IPS-20b (cell line): Measurements from ENCODE around the gene PRPF8.

ENCODE experiments used
- H3K27ac ChIP-seq: one replicate; pipeline ENCODE4 v1.5.1; 2013; ENCODE audit warnings: low read length
- H3K27me3 ChIP-seq: 2 replicates; pipeline ENCODE4 v1.6.1; 2013; ENCODE audit warnings: mild to moderate bottlenecking, low read length, inconsistent platforms; ENCODE audit not compliant: insufficient read depth
- H3K36me3 ChIP-seq: 2 replicates; pipeline ENCODE4 v1.6.1; 2013; ENCODE audit warnings: low read depth, mild to moderate bottlenecking, inconsistent platforms, low read length, moderate library complexity; ENCODE audit not compliant: insufficient read depth
- H3K4me1 ChIP-seq: 2 replicates; pipeline ENCODE4 v1.6.1; 2013; ENCODE audit warnings: mild to moderate bottlenecking, control low read depth, inconsistent platforms, low read length, moderate library complexity; ENCODE audit not compliant: insufficient read depth
- H3K4me3 ChIP-seq: 2 replicates; pipeline ENCODE4 v1.5.1; 2013; ENCODE audit warnings: mild to moderate bottlenecking, low read length, inconsistent platforms
- H3K9ac ChIP-seq: 2 replicates; pipeline ENCODE4 v1.6.1; 2013; ENCODE audit warnings: low read depth, mild to moderate bottlenecking, inconsistent platforms, low read length, moderate library complexity
- H3K9me3 ChIP-seq: 2 replicates; pipeline ENCODE4 v1.6.1; 2013; ENCODE audit warnings: mild to moderate bottlenecking, low read depth, low read length, inconsistent platforms; ENCODE audit not compliant: insufficient read depth

PRPF8 gene

DNA sequence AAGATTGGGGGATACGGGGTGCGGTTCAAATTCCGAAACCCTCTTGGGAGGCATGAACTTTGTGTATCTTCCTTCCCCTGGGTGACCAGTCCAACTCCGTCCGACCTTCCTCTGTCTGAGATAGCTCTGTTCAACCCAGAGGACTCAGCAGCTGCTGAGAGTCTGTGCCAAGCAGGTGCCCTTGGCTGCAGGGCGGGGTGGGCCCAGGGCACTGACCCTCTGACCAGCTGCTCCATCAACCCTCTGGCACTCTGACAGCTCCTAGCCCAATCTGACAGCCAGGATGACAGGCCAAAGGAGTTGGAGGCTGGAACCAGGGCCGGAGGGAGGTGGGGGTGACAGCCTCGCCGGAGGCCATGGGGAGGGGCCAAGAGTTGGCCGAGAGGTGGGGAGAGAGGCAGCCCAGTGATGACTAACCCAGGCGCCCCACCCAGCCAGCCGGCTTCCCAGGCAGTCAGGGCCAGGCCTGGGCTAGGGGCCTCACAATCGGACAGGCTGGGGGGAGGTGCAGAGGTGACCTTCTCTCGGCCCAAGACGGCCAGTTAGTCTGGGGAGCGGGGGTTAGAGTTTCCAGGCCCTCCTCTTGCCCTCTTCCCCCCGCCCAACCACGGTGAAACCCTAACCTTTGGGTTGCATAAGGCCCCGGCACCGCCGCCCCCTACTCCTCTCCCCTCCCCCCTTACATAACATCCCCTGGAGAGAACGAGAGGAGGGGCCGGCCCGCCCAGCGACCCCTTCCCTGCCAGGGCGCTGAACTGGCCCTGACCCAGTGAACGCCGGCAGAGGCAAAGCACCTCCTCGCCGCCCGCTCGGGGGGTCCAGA, 30.5 kb upstream of the PRPF8 start:
- H3K4me3 ChIP-seq = peak overlapping the region; percentile 77
- H3K9me3 ChIP-seq = no peaks in the 10 kb centered on the region
- peak overlapping the region; percentile 31; the same call in 1 of the 2 replicates for H3K9ac ChIP-seq
- H3K4me1 ChIP-seq = peaks cover 21% of the 10 kb centered on the region
- H3K27ac ChIP-seq = no peak overlapping the region
- H3K27me3 ChIP-seq = peaks cover 10% of the 10 kb centered on the region; the same call in 1 of the 2 replicates
- H3K36me3 ChIP-seq = peaks cover 16% of the 10 kb centered on the region

DNA sequence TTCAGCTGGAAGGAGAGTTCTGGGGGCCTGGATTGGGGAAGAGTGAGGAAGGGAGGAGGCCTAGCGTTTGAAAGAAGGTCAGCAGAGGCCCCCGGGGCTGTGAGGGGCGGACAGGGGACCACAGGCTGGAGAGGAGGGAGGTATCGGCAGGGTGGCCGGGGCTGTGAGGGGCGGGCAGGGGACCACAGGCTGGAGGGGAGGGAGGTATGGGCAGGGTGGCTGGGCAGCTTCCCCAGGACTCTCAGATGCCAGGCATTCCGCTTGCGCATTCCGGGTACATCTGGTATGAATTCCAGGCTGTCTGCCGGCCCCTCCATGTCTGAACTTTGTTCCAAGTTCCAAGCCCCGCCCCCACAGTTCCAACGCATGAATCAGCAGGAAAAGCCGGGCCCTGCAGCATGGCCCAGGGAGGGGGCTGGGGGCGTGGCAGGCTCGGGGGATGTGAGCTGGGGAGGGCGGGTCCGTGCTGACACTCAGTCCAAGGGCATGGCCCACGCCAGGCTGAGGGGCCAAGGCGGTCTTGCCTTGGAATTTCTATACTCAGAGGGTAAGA, 29.8 kb upstream of the PRPF8 start:
- peak overlapping the region; percentile 77 for H3K4me3 ChIP-seq
- no peak overlapping the region for H3K27ac ChIP-seq
- H3K9me3 ChIP-seq = no peaks in the 10 kb centered on the region
- peaks cover 16% of the 10 kb centered on the region for H3K36me3 ChIP-seq
- H3K27me3 ChIP-seq = peaks cover 12% of the 10 kb centered on the region; the same call in 1 of the 2 replicates
- peak overlapping the region; percentile 78; the same call in 1 of the 2 replicates for H3K9ac ChIP-seq
- peaks cover 21% of the 10 kb centered on the region for H3K4me1 ChIP-seq

DNA sequence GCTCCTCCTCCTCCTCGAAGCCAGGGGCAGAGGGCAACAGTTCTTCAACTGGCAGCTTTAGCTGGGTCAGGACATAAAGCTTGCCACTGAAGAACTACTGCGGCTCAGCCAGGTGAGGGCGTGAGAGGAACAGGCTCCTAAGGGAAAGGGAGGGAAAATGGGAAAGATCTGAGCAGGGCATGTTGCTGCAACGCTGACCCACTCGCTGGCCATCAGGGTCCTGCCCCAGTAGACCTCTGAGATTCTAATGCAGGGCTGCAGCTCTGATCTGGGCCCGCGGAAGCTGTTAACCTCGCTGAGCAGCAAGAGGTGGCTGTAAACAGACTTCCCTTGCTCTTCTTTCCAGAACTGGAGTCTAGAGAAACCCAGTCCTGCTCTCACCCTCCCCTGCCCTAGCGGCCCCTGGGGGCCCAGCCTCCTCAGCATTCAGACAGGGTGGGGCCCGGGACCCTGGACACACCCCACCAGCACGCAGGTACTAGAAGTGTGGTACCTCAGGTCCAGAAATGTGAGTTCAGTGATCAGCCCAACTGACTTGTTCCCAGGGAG, 29.3 kb upstream of the PRPF8 start:
- Histone ChIP-seq H3K9me3 (no peaks in the 10 kb centered on the region), H3K4me1 (peaks cover 21% of the 10 kb centered on the region), H3K27me3 (peaks cover 17% of the 10 kb centered on the region; the same call in 1 of the 2 replicates), H3K36me3 (peaks cover 16% of the 10 kb centered on the region), H3K27ac (no peak overlapping the region), H3K4me3 (peak overlapping the region; percentile 77), H3K9ac (peak overlapping the region; percentile 78; the same call in 1 of the 2 replicates)

DNA sequence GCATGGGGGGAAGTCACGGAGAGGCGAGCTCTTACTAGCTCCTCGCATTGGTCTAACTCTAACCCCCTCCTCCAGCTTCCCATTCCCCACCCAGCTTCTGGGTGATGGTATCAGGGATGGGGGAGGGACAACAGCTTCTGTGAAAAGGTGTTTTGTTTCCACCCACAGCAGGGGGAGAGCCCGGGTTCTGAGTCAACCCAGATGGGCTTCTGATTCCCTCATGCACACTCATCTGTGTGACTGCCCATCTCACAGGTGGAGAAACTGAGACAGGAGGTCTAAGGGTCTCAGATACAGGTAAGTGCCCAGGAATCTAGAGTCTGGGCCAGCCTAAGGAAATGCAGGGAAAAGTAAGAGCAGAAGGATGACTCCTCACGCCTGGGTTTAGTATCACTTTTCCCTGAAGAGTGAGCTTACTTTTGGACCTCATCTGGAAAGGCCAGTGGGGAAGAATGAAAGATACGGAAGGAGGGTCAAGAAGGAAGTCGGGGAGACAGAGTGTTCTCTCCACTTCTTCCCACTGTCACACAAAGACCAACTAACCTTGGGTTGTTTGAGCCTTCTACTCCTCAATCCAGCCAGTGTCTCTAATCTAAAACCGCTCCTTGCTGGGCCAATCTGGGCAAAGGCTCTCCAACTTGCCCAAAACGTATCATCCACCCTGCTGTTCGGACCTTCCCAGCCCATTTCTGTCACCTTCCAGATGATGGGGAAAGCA, 28.7 kb upstream of the PRPF8 start:
- Histone ChIP-seq H3K4me3 (no peak overlapping the region; the same call in 1 of the 2 replicates), H3K9me3 (no peaks in the 10 kb centered on the region), H3K9ac (peak overlapping the region; percentile 78; the same call in 1 of the 2 replicates), H3K27me3 (peaks cover 17% of the 10 kb centered on the region; the same call in 1 of the 2 replicates), H3K4me1 (peaks cover 21% of the 10 kb centered on the region), H3K36me3 (peaks cover 16% of the 10 kb centered on the region), H3K27ac (no peak overlapping the region)

- Histone ChIP-seq H3K27ac (no peak overlapping the region), H3K9ac (no peak overlapping the region)
Measured at GRCh38 chr17:1712271-1712670, 27.6 kb upstream of the PRPF8 start.

GRCh38 chr17:1711804-1712203, 27.1 kb upstream of the PRPF8 start:
- Histone ChIP-seq H3K27me3 (peaks cover 17% of the 10 kb centered on the region; the same call in 1 of the 2 replicates), H3K4me3 (no peak overlapping the region), H3K27ac (no peak overlapping the region), H3K36me3 (peaks cover 16% of the 10 kb centered on the region), H3K9me3 (no peaks in the 10 kb centered on the region), H3K9ac (no peak overlapping the region), H3K4me1 (peaks cover 18% of the 10 kb centered on the region)

More at GRCh38 chr17:1712271-1712670, 27.6 kb upstream of the PRPF8 start:
- Histone ChIP-seq H3K36me3 (peaks cover 16% of the 10 kb centered on the region), H3K4me3 (no peak overlapping the region), H3K27me3 (peaks cover 17% of the 10 kb centered on the region; the same call in 1 of the 2 replicates), H3K9me3 (no peaks in the 10 kb centered on the region), H3K4me1 (peaks cover 18% of the 10 kb centered on the region)

DNA sequence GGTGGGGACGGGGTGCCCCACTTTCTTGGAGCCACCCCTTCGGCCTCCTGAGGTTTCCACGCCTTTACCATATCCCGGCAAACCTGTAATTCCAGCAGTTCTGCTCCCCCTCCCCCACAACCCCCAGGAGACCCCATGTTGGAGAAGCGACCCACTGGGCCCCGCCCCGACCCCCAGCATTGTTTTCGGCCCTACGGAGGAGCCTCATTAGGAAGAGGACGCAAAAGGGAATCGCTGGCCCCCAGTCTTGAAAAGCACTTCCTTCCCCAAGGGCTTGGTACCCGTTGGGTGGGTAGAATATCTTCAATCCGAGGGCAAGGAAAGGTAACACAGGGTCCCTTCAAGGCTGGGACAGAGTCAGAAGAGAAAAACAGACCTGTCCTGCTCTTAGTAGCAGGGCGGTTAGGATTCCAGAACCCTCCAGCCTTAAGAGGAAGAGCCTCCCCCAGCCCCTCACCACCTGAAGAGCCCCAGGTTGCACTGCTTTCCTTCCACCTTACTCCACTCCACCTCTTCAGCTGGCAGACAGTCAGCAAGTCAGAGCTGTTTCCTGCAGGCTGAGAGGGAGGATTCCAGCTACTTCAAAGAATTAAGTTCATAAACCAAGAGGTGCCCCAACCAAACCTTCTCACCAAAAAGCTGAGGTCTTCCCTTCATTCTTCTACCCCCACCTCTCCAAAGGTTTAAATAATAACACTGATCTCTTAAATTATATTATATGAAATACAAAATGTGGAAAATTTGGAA, 26.3 kb upstream of the PRPF8 start:
- peak overlapping the region; percentile 11; the same call in 1 of the 2 replicates for H3K9ac ChIP-seq
- H3K4me3 ChIP-seq = peak overlapping the region; percentile 75
- H3K36me3 ChIP-seq = peaks cover 16% of the 10 kb centered on the region
- no peak overlapping the region for H3K27ac ChIP-seq
- no peaks in the 10 kb centered on the region for H3K9me3 ChIP-seq
- H3K4me1 ChIP-seq = peaks cover 18% of the 10 kb centered on the region
- H3K27me3 ChIP-seq = peaks cover 17% of the 10 kb centered on the region; the same call in 1 of the 2 replicates

DNA sequence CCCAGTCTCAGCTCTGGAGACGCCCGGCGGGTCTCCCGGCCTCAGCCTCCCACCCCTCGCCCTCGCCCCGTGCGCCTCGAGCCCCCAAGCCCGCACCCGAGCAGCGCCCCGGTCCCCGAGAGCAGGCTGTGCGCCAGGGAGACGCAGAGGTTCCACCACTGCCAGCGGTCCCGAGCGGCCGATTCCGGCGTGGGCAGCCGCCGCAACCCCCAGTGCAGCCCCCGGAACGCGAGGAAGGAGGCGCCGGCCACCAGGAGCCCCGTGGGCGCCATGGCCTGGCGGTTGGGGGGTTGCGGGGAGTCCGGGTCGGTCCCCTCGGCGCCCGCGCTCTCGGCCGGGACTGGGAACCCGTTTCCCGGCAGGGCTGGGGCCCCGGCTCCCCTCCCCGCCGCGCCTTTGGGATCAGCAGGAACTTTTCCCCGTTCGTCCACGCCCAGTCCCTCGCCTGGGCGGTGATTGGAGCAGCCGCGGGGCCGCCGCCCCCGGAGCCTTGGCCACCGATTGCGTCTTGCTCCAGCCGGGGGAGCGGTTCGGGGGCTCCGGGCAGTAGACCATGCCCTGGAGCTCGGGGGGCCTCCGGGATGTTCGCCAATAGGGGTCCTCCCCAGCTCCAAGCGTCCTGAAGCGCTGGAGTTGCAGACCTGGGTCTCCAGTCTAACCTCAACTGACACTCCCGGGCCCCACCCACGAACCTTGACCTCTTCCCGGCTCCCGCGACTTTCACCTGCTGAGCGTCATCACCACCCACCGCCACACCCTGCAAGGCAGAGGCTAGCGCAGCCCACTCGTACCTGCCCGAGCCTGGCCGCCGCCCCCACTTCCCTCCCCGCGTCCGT, 25.5 kb upstream of the PRPF8 start, which contains the start of gene TLCD2:
TSS of gene TLCD2 (minus strand) at position 407 of the 836 bp plus-strand sequence. CDS start at position 272, 135 bp downstream.
- Histone ChIP-seq H3K9me3 (no peaks in the 10 kb centered on the region), H3K36me3 (peaks cover 16% of the 10 kb centered on the region), H3K4me3 (peak within 1 kb of the TSS; percentile 75), H3K27me3 (peaks cover 17% of the 10 kb centered on the region; the same call in 1 of the 2 replicates), H3K4me1 (peaks cover 18% of the 10 kb centered on the region), H3K9ac (peak within 1 kb of the TSS; percentile 11; the same call in 1 of the 2 replicates), H3K27ac (no peak within 1 kb of the TSS)

GRCh38 chr17:1709403-1709951, 24.8 kb upstream of the PRPF8 start:
- no peak overlapping the region for H3K27ac ChIP-seq
- peaks cover 15% of the 10 kb centered on the region for H3K4me1 ChIP-seq
- H3K36me3 ChIP-seq = peaks cover 16% of the 10 kb centered on the region
- no peaks in the 10 kb centered on the region for H3K9me3 ChIP-seq
- no peak overlapping the region for H3K9ac ChIP-seq
- H3K27me3 ChIP-seq = peaks cover 17% of the 10 kb centered on the region; the same call in 1 of the 2 replicates
- peak overlapping the region; percentile 75; the same call in 1 of the 2 replicates for H3K4me3 ChIP-seq
